Measurements from ENCODE around the gene RAB31.

GRCh38 chr18:9898792-9899549, 190.9 kb downstream of the RAB31 start:
- TF ChIP-seq CTCF (IDR thresholded peaks at IDR 0.05), result no peak
- TF ChIP-seq POLR2AphosphoS5 (IDR thresholded peaks at IDR 0.05), result no peak
